ENCODE measurements around the gene GALNT16. TPM values are rescaled to one million over a fixed set of nuclear protein-coding genes. Genes with fewer than 3 reads are reported as not detected.

Gene GALNT16
- polyA plus RNA-seq, 3 donors: 0.01 TPM; not detected in 2

DNA sequence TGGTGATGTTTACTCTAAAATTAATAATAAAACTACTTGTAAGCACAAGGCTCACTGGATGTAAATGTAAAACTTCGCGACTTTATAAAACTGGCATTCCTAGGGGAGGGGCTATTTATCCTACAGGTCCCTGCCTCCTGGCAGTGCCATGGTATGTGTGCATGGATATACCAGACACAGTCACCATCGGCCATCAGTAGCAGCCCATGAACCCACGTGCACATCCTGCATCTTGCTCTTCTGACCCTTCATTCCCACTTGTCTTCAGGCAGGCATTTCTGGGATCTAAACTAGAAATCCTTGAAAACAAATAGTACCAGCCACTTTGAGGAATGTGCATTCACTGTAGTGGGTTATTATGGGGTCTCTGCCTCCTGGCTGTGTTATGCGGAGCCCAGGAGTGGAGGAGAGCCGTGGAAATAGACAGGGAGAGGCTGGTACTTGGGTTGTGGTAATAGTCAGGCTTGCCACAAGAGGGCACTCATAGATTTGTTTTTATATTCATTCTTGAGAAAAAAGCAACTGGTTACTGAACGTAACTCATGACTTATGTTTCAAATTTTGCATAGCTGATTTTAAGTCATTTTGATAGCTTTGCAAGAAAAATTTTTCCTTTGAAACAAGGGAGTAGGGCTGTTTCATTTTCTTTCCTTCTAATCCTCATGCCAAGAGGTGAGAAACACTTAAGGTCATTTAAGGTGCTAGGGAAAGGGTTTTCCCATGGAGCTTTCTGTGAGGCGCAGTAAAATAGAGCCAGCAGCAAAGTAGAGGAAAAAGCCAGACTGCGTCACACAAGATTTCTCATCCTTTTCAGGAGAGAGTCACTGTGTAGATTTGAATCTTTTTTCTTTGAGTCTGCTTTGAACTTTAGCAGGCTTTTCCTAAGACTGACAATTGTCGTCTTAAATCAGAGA lies 17.4 kb upstream of the GALNT16 start:
- H3K27ac ChIP-seq (ENCODE audit: low read depth in 1 of 2, low read length in 2 of 2): no peak overlapping the region
- Mint-ChIP-seq H3K27ac (peak overlapping the region in 1 of 7 donors; percentile 64), H3K4me3 (no peak overlapping the region), H3K36me3 (peaks cover 11 to 28% of the 10 kb centered on the region in 2 donors), H3K4me1 (no peaks in the 10 kb centered on the region), H3K27me3 (ENCODE audit: low read depth in 3 of 3) (peaks cover 0 to 1% (median 0%) of the 10 kb centered on the region in 3 donors), H3K9me3 (no peaks in the 10 kb centered on the region)
- no peaks in the 10 kb centered on the region for H3K27me3 ChIP-seq (ENCODE audit: control insufficient read depth in 2 of 2, insufficient read depth in 2 of 2, low read length in 2 of 2)
- no peak overlapping the region for H3K4me3 ChIP-seq (replicated peaks in 1 of 3; ENCODE audit: low read depth in 2 of 3, low read length in 3 of 3)
- intact Hi-C loops (cut with micrococcal nuclease): loop anchor here (2.0 to 10.0 kb wide), 2 partner anchors 218 to 332 kb away; partner anchors contain the start of gene CCDC177 (in 1 of the 2)
- H3K79me2 ChIP-seq (ENCODE audit: insufficient read depth, low read length): no peaks in the 10 kb centered on the region
- H3K4me2 ChIP-seq (replicated peaks; ENCODE audit: extremely low read depth, low read length, poor library complexity, severe bottlenecking): no peak overlapping the region
- no peak overlapping the region for H3K9ac ChIP-seq (ENCODE audit: insufficient read depth, low read length, poor library complexity, severe bottlenecking)
- peak; percentile 26 to 51 (median 47) for DNase-seq
- H3K36me3 ChIP-seq (replicated peaks in 1 of 2; ENCODE audit: control insufficient read depth in 1 of 2, insufficient read depth in 2 of 2, low read length in 2 of 2): peaks cover 11 to 28% of the 10 kb centered on the region in 2 donors
- no peak overlapping the region for H2AFZ ChIP-seq (ENCODE audit: insufficient read depth, low read depth, low read length, poor library complexity, severe bottlenecking)
- no peaks in the 10 kb centered on the region for H3K4me1 ChIP-seq (ENCODE audit: control insufficient read depth in 1 of 2, insufficient read depth in 2 of 2, low read length in 2 of 2)
- no peaks in the 10 kb centered on the region for H3K9me3 ChIP-seq (replicated peaks in 1 of 2; ENCODE audit: control insufficient read depth in 1 of 2, insufficient read depth in 1 of 2, low read length in 2 of 2)
- TF ChIP-seq, protein P1, sequence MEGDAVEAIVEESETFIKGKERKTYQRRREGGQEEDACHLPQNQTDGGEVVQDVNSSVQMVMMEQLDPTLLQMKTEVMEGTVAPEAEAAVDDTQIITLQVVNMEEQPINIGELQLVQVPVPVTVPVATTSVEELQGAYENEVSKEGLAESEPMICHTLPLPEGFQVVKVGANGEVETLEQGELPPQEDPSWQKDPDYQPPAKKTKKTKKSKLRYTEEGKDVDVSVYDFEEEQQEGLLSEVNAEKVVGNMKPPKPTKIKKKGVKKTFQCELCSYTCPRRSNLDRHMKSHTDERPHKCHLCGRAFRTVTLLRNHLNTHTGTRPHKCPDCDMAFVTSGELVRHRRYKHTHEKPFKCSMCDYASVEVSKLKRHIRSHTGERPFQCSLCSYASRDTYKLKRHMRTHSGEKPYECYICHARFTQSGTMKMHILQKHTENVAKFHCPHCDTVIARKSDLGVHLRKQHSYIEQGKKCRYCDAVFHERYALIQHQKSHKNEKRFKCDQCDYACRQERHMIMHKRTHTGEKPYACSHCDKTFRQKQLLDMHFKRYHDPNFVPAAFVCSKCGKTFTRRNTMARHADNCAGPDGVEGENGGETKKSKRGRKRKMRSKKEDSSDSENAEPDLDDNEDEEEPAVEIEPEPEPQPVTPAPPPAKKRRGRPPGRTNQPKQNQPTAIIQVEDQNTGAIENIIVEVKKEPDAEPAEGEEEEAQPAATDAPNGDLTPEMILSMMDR (IDR thresholded peaks at IDR 0.05): peak; percentile 82
- no peaks in the 10 kb centered on the region for H4K20me1 ChIP-seq (ENCODE audit: insufficient read depth, low read length)
- WGBS (ENCODE audit: insufficient coverage): 65% methylated on average over 4 of the region's 10 CpGs

DNA sequence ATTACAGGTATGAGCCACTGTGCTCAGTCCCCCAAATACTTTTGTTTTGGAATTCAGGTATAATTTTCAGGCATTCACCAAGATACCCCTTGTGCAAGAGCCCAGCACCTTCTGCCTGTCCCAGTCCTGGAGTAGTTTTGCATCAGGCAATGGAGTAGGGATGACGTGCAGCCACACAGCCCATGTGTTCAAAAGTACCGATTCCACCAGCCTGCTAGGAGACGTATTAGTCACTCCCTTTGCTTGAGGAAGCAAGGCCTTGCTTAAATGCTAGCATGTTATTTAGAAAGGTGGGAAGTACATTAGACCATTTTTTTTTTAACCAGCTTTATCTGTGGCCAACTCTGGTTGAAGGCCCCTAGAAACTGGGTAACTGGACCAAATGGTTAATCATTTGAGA lies 15.0 kb upstream of the GALNT16 start:
- H3K27me3 ChIP-seq (ENCODE audit: control insufficient read depth in 2 of 2, insufficient read depth in 2 of 2, low read length in 2 of 2): no peaks in the 10 kb centered on the region
- peaks cover 2 to 16% of the 10 kb centered on the region in 2 donors for H3K36me3 Mint-ChIP-seq
- H3K4me3 Mint-ChIP-seq: no peak overlapping the region
- H3K4me3 ChIP-seq (replicated peaks in 1 of 3; ENCODE audit: low read depth in 2 of 3, low read length in 3 of 3): no peak overlapping the region
- peaks cover 0 to 1% (median 0%) of the 10 kb centered on the region in 3 donors for H3K27me3 Mint-ChIP-seq (ENCODE audit: low read depth in 3 of 3)
- no peak overlapping the region for H3K27ac Mint-ChIP-seq
- H3K36me3 ChIP-seq (replicated peaks in 1 of 2; ENCODE audit: control insufficient read depth in 1 of 2, insufficient read depth in 2 of 2, low read length in 2 of 2): peaks cover 0 to 11% of the 10 kb centered on the region in 2 donors
- no peaks in the 10 kb centered on the region for H3K9me3 Mint-ChIP-seq
- 100% methylated on average over 1 of the region's 3 CpGs for WGBS (ENCODE audit: insufficient coverage)
- no peaks in the 10 kb centered on the region for H4K20me1 ChIP-seq (ENCODE audit: insufficient read depth, low read length)
- no peak overlapping the region for H3K27ac ChIP-seq (ENCODE audit: low read depth in 1 of 2, low read length in 2 of 2)
- TF ChIP-seq, protein P1 (IDR thresholded peaks at IDR 0.05): no peak
- H3K9me3 ChIP-seq (replicated peaks in 1 of 2; ENCODE audit: control insufficient read depth in 1 of 2, insufficient read depth in 1 of 2, low read length in 2 of 2): no peaks in the 10 kb centered on the region
- H3K79me2 ChIP-seq (ENCODE audit: insufficient read depth, low read length): no peaks in the 10 kb centered on the region
- no peaks in the 10 kb centered on the region for H3K4me1 ChIP-seq (ENCODE audit: control insufficient read depth in 1 of 2, insufficient read depth in 2 of 2, low read length in 2 of 2)
- H3K9ac ChIP-seq (ENCODE audit: insufficient read depth, low read length, poor library complexity, severe bottlenecking): no peak overlapping the region
- DNase-seq: no peak
- no peak overlapping the region for H2AFZ ChIP-seq (ENCODE audit: insufficient read depth, low read depth, low read length, poor library complexity, severe bottlenecking)
- no peak overlapping the region for H3K4me2 ChIP-seq (replicated peaks; ENCODE audit: extremely low read depth, low read length, poor library complexity, severe bottlenecking)
- H3K4me1 Mint-ChIP-seq: no peaks in the 10 kb centered on the region
- intact Hi-C loops (cut with micrococcal nuclease): loop anchor here in 1 of 2 donors (10.0 kb wide), 1 partner anchor 330 kb away; the partner anchor contains the start of gene CCDC177
